ENCODE data around the gene LMAN1L. TPM values are rescaled to one million over a fixed set of nuclear protein-coding genes. Genes with fewer than 3 reads are reported as not detected.

LMAN1L gene
- total and polyA plus RNA-seq, 2 of the 4 experiments (the other 2 are of a cell fraction) = not detected

DNA sequence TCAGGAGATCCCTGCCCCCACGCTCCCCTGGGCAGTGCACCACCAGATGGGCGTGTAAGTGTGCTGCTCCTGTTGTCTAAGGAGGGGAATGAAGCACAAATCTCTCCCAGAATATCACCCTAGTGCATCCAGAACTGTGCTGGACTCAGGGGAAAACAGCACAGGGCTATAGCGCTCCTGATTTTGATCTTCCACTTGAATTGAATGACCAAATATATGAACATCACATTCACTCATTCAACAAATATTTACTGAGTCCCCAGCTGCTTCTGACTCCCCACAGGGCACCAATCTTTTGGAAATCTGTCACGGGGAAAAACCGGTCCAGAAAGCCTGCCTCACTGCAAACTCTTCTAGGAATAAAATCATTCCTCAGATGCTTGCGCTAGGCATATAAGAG lies 16.2 kb downstream of the LMAN1L start:
- H3K4me2 ChIP-seq (ENCODE audit: low read depth, low read length) = no peak overlapping the region
- H3K36me3 ChIP-seq (ENCODE audit: control insufficient read depth, insufficient read depth, low read length) = no peaks in the 10 kb centered on the region
- 20% methylated on average over 1 of the region's 6 CpGs; no CpG with 5 or more reads in 1 of the 2 experiments for WGBS, 2 experiments (ENCODE audit: extremely low coverage in 2 of 2, insufficient read length in 1 of 2)
- in situ Hi-C loops (cut with MboI; ENCODE audit: low sequenced_read_pairs) = no loop called here
- dilution Hi-C loops (cut with HindIII; ENCODE audit: low sequenced_read_pairs, unreplicated experiment) = no loop called here
- ATAC-seq (ENCODE audit: low read depth) (no peak), DNase-seq (no peak)
- H2AFZ ChIP-seq (replicated peaks; ENCODE audit: low read length, poor library complexity) = no peak overlapping the region
- no peak overlapping the region for H3K23ac ChIP-seq (ENCODE audit: low read depth, low read length)
- no peak overlapping the region for H2BK15ac ChIP-seq (ENCODE audit: low read depth, low read length)
- no peak overlapping the region for H4K5ac ChIP-seq (ENCODE audit: low read depth, low read length)
- H3K14ac ChIP-seq (replicated peaks; ENCODE audit: low read depth, low read length) = no peak overlapping the region
- H3K27ac ChIP-seq (ENCODE audit: insufficient read depth, low read length) = no peak overlapping the region
- H3K4ac ChIP-seq (ENCODE audit: low read depth, low read length) = no peak overlapping the region
- H2BK5ac ChIP-seq (ENCODE audit: low read depth, low read length, poor library complexity, severe bottlenecking) = no peak overlapping the region
- BruUV-seq (replicated peaks) = no TSS peak
- no peak overlapping the region for H2BK120ac ChIP-seq (ENCODE audit: low read depth, low read length)
- no peaks in the 10 kb centered on the region for H3K4me1 ChIP-seq (ENCODE audit: control insufficient read depth, insufficient read depth, low read length)
- intact Hi-C loops (cut with micrococcal nuclease) = no loop called here
- H3K56ac ChIP-seq (ENCODE audit: extremely low read depth, insufficient read depth, low read length) = no peak overlapping the region
- no peaks in the 10 kb centered on the region for H3K9me1 ChIP-seq (ENCODE audit: insufficient read depth, low read length)
- H4K20me1 ChIP-seq (ENCODE audit: insufficient read depth, low read length) = no peaks in the 10 kb centered on the region; the same call in 1 of the 2 replicates
- ChIA-PET POLR2A (ENCODE audit: unreplicated experiment) (interaction anchor here (0.6 kb wide), 1 partner anchor 153 kb away, joined by 13 read pairs; no protein-coding TSS in a partner anchor), CTCF (interaction anchor here (1.1 kb wide), 1 partner anchor 11 kb away, joined by 8 read pairs; no protein-coding TSS in a partner anchor)
- no peaks in the 10 kb centered on the region for H3K9me3 ChIP-seq (ENCODE audit: control insufficient read depth, insufficient read depth, low read length)
- no peak for TF ChIP-seq CHD1 (IDR thresholded peaks at IDR 0.05; ENCODE audit: low read depth, low read length)
- TF ChIP-seq POLR2A (IDR thresholded peaks at IDR 0.05; ENCODE audit: low read depth, low read length) = no peak
- TF ChIP-seq, protein P1, sequence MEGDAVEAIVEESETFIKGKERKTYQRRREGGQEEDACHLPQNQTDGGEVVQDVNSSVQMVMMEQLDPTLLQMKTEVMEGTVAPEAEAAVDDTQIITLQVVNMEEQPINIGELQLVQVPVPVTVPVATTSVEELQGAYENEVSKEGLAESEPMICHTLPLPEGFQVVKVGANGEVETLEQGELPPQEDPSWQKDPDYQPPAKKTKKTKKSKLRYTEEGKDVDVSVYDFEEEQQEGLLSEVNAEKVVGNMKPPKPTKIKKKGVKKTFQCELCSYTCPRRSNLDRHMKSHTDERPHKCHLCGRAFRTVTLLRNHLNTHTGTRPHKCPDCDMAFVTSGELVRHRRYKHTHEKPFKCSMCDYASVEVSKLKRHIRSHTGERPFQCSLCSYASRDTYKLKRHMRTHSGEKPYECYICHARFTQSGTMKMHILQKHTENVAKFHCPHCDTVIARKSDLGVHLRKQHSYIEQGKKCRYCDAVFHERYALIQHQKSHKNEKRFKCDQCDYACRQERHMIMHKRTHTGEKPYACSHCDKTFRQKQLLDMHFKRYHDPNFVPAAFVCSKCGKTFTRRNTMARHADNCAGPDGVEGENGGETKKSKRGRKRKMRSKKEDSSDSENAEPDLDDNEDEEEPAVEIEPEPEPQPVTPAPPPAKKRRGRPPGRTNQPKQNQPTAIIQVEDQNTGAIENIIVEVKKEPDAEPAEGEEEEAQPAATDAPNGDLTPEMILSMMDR (conservative IDR thresholded peaks at IDR 0.05; ENCODE audit: low read depth, low read length) = no peak
- no peak for TF ChIP-seq MAZ (IDR thresholded peaks at IDR 0.05; ENCODE audit: borderline replicate concordance, low read depth, low read length)
- no peak for TF ChIP-seq NFE2L2 (IDR thresholded peaks at IDR 0.05; ENCODE audit: low read depth, low read length)
- TF ChIP-seq, protein P2, sequence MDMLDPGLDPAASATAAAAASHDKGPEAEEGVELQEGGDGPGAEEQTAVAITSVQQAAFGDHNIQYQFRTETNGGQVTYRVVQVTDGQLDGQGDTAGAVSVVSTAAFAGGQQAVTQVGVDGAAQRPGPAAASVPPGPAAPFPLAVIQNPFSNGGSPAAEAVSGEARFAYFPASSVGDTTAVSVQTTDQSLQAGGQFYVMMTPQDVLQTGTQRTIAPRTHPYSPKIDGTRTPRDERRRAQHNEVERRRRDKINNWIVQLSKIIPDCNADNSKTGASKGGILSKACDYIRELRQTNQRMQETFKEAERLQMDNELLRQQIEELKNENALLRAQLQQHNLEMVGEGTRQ (IDR thresholded peaks at IDR 0.05; ENCODE audit: low read depth, low read length) = no peak
- TF ChIP-seq, protein P3, sequence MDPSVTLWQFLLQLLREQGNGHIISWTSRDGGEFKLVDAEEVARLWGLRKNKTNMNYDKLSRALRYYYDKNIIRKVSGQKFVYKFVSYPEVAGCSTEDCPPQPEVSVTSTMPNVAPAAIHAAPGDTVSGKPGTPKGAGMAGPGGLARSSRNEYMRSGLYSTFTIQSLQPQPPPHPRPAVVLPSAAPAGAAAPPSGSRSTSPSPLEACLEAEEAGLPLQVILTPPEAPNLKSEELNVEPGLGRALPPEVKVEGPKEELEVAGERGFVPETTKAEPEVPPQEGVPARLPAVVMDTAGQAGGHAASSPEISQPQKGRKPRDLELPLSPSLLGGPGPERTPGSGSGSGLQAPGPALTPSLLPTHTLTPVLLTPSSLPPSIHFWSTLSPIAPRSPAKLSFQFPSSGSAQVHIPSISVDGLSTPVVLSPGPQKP (IDR thresholded peaks at IDR 0.05; ENCODE audit: borderline replicate concordance, low read depth, low read length) = no peak
- TF ChIP-seq BHLHE40 (IDR thresholded peaks at IDR 0.05; ENCODE audit: low read depth, low read length) = no peak
- TF ChIP-seq MXI1 (IDR thresholded peaks at IDR 0.05; ENCODE audit: borderline replicate concordance, low read depth, low read length) = no peak
- TF ChIP-seq MAFK (IDR thresholded peaks at IDR 0.05; ENCODE audit: low read depth, low read length) = no peak
- no peak for TF ChIP-seq RAD21 (IDR thresholded peaks at IDR 0.05; ENCODE audit: low read length)
- no peak for TF ChIP-seq FOS (IDR thresholded peaks at IDR 0.05; ENCODE audit: low read depth, low read length)
- TF ChIP-seq RFX5 (IDR thresholded peaks at IDR 0.05; ENCODE audit: low read depth, low read length) = no peak
- TF ChIP-seq SMC3 (IDR thresholded peaks at IDR 0.05; ENCODE audit: low read depth, low read length) = no peak
- no peak for TF ChIP-seq CEBPB (IDR thresholded peaks at IDR 0.05; ENCODE audit: low read depth, low read length)
- no peak for TF ChIP-seq RCOR1 (IDR thresholded peaks at IDR 0.05; ENCODE audit: insufficient replicate concordance, low read length)
- no peak overlapping the region for H3K18ac ChIP-seq (ENCODE audit: low read depth, low read length)
- H4K8ac ChIP-seq (ENCODE audit: low read depth in 2 of 2, low read length in 2 of 2) = no peak overlapping the region
- H2AK9ac ChIP-seq (replicated peaks; ENCODE audit: low read depth, low read length, poor library complexity) = no peak overlapping the region
- H3K9ac ChIP-seq (ENCODE audit: low read depth, low read length) = no peak overlapping the region
- H3K27me3 ChIP-seq (ENCODE audit: control insufficient read depth, insufficient read depth, low read length) = peaks cover 47% of the 10 kb centered on the region
- no peak overlapping the region for H3K4me3 ChIP-seq (ENCODE audit: insufficient read depth, low read depth, low read length)
- no peak overlapping the region for H2BK20ac ChIP-seq (ENCODE audit: low read depth, low read length)
- H2AK5ac ChIP-seq (ENCODE audit: low read depth, low read length) = no peak overlapping the region
- H3K79me1 ChIP-seq (ENCODE audit: low read depth in 1 of 2, low read length in 2 of 2) = no peaks in the 10 kb centered on the region
- no peak overlapping the region for H4K91ac ChIP-seq (ENCODE audit: insufficient read depth, low read depth, low read length)

Measured in IMR-90 (cell line).